WTC11 (cell line): ENCODE data around the gene TMPRSS13.

Experiments
- CBFB ChIP-seq: sonication (generic); formaldehyde crosslinking; IDR thresholded peaks from 2 replicates; pipeline ENCODE4 v1.8.1; 2022; ENCODE audit warnings: mild to moderate bottlenecking, low read depth, missing genetic modification reagents
- CREM ChIP-seq: sonication (generic); formaldehyde crosslinking; IDR thresholded peaks from 2 replicates; pipeline ENCODE4 v1.8.1; 2022; ENCODE audit warnings: mild to moderate bottlenecking, missing genetic modification reagents, moderate library complexity
- CTCF ChIP-seq: fragments of 200-600 bp; IDR thresholded peaks from 2 replicates; pipeline ENCODE4 v1.8.0; 2022; ENCODE audit warnings: antibody characterized with exemption
- ESRRA ChIP-seq: sonication (generic); formaldehyde crosslinking; IDR thresholded peaks from 2 replicates; pipeline ENCODE4 v1.8.1; 2022; ENCODE audit warnings: mild to moderate bottlenecking, missing genetic modification reagents, borderline replicate concordance
- ETV6 ChIP-seq: sonication (generic); formaldehyde crosslinking; IDR thresholded peaks from 2 replicates; pipeline ENCODE4 v1.8.1; 2022; ENCODE audit warnings: mild to moderate bottlenecking, missing genetic modification reagents
- FOXK1 ChIP-seq: sonication (generic); formaldehyde crosslinking; IDR thresholded peaks from 2 replicates; pipeline ENCODE4 v1.8.0; 2022; ENCODE audit warnings: mild to moderate bottlenecking, moderate library complexity, missing genetic modification reagents
- KAT7 ChIP-seq: sonication (generic); formaldehyde crosslinking; IDR thresholded peaks from 2 replicates; pipeline ENCODE4 v1.8.1; 2023; ENCODE audit warnings: missing genetic modification reagents, mild to moderate bottlenecking, borderline replicate concordance
- NR2C2 ChIP-seq: sonication (generic); formaldehyde crosslinking; IDR thresholded peaks from 2 replicates; pipeline ENCODE4 v1.8.0; 2022; ENCODE audit warnings: mild to moderate bottlenecking, missing genetic modification reagents
- SOX15 ChIP-seq: fragments of 250-450 bp; sonication (Bioruptor Pico); IDR thresholded peaks from 2 replicates; pipeline ENCODE4 v1.9.0; 2021; ENCODE audit warnings: mild to moderate bottlenecking
- ZBTB43 ChIP-seq: sonication (generic); formaldehyde crosslinking; IDR thresholded peaks from 2 replicates; pipeline ENCODE4 v1.8.1; 2023; ENCODE audit warnings: mild to moderate bottlenecking, missing genetic modification reagents
- ZNF317 ChIP-seq: sonication (generic); formaldehyde crosslinking; IDR thresholded peaks from 2 replicates; pipeline ENCODE4 v1.8.1; 2023; ENCODE audit warnings: low read depth, mild to moderate bottlenecking, moderate library complexity, missing genetic modification reagents, borderline replicate concordance

GRCh38 chr11:117953024-117953671, 23.9 kb upstream of the TMPRSS13 start:
- TF ChIP-seq CTCF (no peak), ZBTB43 (CRISPR knock-in tag) (no peak), ZNF317 (CRISPR knock-in tag) (no peak), SOX15 (CRISPR knock-in tag) (no peak), CBFB (no peak), NR2C2 (no peak), ESRRA (CRISPR knock-in tag) (no peak), ETV6 (CRISPR knock-in tag) (no peak), FOXK1 (CRISPR knock-in tag) (no peak), CREM (CRISPR knock-in tag) (no peak), KAT7 (CRISPR knock-in tag) (no peak)
